ENCODE results near the gene MDM2.

- TF ChIP-seq CTCF (conservative IDR thresholded peaks at IDR 0.05 in 1 of 2, IDR thresholded peaks at IDR 0.05 in 1 of 2; ENCODE audit: low read depth in 1 of 2, low read length in 2 of 2) (no peak), EZH2 (IDR thresholded peaks at IDR 0.05; ENCODE audit: low read length, missing control alignments) (no peak)
Measured at GRCh38 chr12:68861890-68862289, 53.9 kb downstream of the MDM2 start.
